OCI-LY7 (cell line): ENCODE results near the gene RARB.

Experiments
- CTCF ChIP-seq: fragments of 200-600 bp; sonication (generic); conservative IDR thresholded peaks from 2 replicates; pipeline ENCODE4 v1.5.1; 2014; ENCODE audit warnings: mild to moderate bottlenecking, antibody characterized with exemption, low read length, moderate library complexity, mixed read lengths
- EZH2phosphoT487 ChIP-seq: fragments of 200-600 bp; sonication (generic); IDR thresholded peaks from 2 replicates; pipeline ENCODE4 v1.6.1; 2018; ENCODE audit warnings: low read depth, borderline replicate concordance, mild to moderate bottlenecking, mixed run types, antibody characterized with exemption, low read length, moderate library complexity, mixed read lengths

DNA sequence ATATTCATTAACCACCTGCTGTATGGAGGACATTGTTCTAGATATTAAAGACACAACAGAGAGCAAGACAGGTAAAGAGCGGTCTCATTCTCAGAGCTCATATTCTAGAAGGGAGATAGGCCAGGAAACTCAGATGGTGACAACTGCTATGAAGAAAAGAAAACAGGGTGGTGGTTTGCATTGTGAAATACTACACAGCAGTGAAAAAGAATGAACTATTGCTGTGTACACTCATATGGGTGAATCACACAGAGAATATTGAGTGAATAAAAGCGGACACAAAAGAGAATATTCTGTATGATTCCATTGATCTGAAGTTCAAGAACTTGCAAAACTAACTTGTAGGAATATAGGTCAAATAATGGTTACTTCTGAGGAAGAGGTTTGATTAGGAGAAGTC is 159.9 kb downstream of the RARB start:
- TF ChIP-seq CTCF (no peak), EZH2phosphoT487 (no peak)
